HPDE6-E6E7 (cell line): ENCODE measurements around the gene MYH1.

Experiments used
- DNase-seq: peaks from one replicate; pipeline ENCODE4 v3.0.0; 2011; ENCODE audit warnings: missing footprints; ENCODE audit errors: extremely low spot score

The MYH1 gene

DNA sequence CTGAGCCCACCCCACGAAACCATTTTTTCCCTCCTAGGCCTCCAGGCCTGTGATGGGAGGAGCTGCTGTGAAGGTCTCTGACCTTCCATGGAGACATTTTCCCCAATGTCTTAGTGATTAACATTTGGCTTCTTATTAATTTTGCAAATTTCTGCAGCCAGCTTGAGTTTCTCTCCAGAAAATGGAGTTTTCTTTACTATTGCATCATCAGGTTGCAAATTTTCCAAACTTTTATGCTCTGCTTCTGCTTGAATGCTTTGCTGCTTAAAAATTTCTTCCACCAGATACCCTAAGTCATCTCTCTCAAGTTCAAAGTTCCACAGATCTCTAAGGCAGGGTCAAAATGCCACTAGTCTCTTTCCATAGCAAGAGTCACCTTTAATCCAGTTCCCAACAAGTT lies 36.1 kb downstream of the MYH1 start:
- DNase-seq: no peak

- no peak for DNase-seq
Observed at GRCh38 chr17:10477701-10478100, 40.6 kb downstream of the MYH1 start.

GRCh38 chr17:10474536-10474935 lies 43.8 kb downstream of the MYH1 start:
- DNase-seq: no peak

DNA sequence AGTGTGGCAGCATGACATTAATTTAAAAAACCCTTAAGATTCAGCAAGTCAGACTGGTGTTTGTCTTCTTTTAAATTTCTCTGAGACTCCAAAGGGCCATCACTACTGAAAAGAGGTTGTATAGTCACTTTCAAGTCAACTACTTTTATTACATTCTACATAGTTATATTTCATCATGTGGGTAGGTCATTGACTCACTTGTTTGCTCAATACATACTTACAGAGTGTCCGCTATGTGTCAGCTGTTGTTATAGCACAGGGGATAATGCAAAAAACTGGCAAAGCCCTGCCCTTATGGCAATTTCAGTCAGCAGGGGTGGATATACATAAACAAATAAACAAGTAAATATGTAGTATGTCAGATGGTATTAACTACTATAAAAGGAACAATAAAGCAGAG lies 46.5 kb downstream of the MYH1 start:
- no peak for DNase-seq

- DNase-seq: no peak
Observed at GRCh38 chr17:10469459-10469858, 48.9 kb downstream of the MYH1 start, which contains the start of gene MYH4. Gene MYH4, minus strand, starts transcription at chr17:10469559. Its CDS starts 2,814 bp downstream, at chr17:10466745.

DNA sequence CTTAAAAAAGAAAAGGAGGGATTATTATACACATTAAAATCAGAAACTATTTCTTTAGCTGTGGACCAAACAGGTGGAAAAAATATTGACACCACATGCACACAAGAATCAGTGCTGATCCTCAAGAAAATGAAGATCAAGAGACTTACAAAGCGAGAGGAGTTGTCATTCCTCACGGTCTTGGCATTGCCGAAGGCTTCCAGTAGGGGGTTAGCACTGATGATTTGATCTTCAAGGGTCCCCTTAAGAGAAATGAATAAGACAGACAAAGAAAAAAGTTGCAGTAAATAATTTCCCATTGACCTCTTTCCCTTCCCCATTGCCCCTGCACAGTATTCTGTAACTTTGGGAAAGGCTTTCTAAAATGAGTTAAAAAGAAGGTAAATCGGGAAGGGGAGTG lies 54.9 kb downstream of the MYH1 start:
- DNase-seq: no peak

- no peak for DNase-seq
Observed at GRCh38 chr17:10460062-10460461, 58.3 kb downstream of the MYH1 start.

DNA sequence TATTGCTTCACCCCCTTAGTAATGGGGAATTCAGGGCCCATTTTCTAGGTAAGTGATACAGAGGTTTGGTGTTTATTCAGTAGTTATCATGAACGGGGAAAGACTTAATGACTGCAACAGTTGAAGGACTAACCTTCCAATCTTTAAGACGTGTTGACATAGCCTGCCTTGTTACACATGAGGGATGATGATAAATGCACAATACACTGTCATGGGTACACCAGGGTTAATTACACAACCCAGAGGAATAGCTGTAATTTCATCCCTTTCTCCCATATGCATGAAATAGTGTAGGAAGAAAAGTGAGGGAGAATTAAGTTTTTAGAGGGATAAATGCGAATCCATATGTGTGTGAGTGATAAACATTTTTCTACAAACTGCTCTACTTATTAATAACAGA lies 59.6 kb downstream of the MYH1 start:
- no peak for DNase-seq

- DNase-seq: no peak
Observed at GRCh38 chr17:10457952-10458351, 60.4 kb downstream of the MYH1 start.

- DNase-seq: no peak
Observed at GRCh38 chr17:10447026-10447931, 71.1 kb downstream of the MYH1 start.
